HEK293 (cell line): ENCODE measurements around the gene PELI3.

Experiments used
- CTCF ChIA-PET: fragments of 350-600 bp; formaldehyde crosslinking; extraction: SDS; loops from one replicate; lab custom pipeline; 2021; ENCODE audit warnings: antibody characterized with exemption; lab: Yijun Ruan, JAX
- POLR2A ChIA-PET: fragments of 300-600 bp; formaldehyde crosslinking; extraction: SDS; loops from one replicate; lab custom pipeline; 2020; ENCODE audit warnings: antibody characterized with exemption, inconsistent platforms; lab: Yijun Ruan, JAX
- H3K27ac ChIP-seq: fragments of 200-500 bp; sonication (Bioruptor generic); 2 replicates; pipeline ENCODE4 v1.5.1; 2014; ENCODE audit warnings: low read depth, low read length, control low read depth, inconsistent platforms; ENCODE audit errors: extremely low read depth
- H3K36me3 ChIP-seq, 2 experiments: fragments of 200-500 bp in 1 of 2; sonication (Bioruptor generic) in 1 of 2; 1 replicate in 1 of 2; 2 replicates in 1 of 2; pipeline ENCODE4 v1.5.1; 2014 to 2017; ENCODE audit warnings: inconsistent platforms in 2 of 2, low read length in 2 of 2; ENCODE audit not compliant: control insufficient read depth in 2 of 2, insufficient read depth in 1 of 2
- H3K4me1 ChIP-seq: fragments of 200-500 bp; sonication (Bioruptor generic); 2 replicates; pipeline ENCODE4 v1.5.1; 2014; ENCODE audit warnings: mild to moderate bottlenecking, low read length, inconsistent platforms; ENCODE audit not compliant: control insufficient read depth, insufficient read depth
- H3K4me3 ChIP-seq: 2 replicates; pipeline ENCODE4 v1.5.1; 2011; ENCODE audit warnings: low read depth, mild to moderate bottlenecking, control low read depth, low read length, moderate library complexity
- H3K9me3 ChIP-seq: fragments of 200-500 bp; sonication (Bioruptor generic); 2 replicates; pipeline ENCODE4 v1.5.1; 2014; ENCODE audit warnings: low read depth, low read length, inconsistent platforms; ENCODE audit not compliant: control insufficient read depth, insufficient read depth
- BCL6B ChIP-seq: fragments of 450-650 bp; formaldehyde crosslinking; IDR thresholded peaks from 2 replicates; pipeline ENCODE4 v1.5.1; 2017; ENCODE audit warnings: missing biosample characterization, missing genetic modification characterization
- ELK4 ChIP-seq: IDR thresholded peaks from 2 replicates; pipeline ENCODE4 v1.6.1; 2011; ENCODE audit warnings: mild to moderate bottlenecking, low read depth, low read length, borderline replicate concordance
- GFI1B ChIP-seq: fragments of 450-650 bp; formaldehyde crosslinking; IDR thresholded peaks from 2 replicates; pipeline ENCODE4 v1.5.1; 2016; ENCODE audit warnings: missing biosample characterization, missing genetic modification characterization
- HOXD13 ChIP-seq: sonication (generic); formaldehyde crosslinking; IDR thresholded peaks from 2 replicates; pipeline ENCODE4 v1.8.0; 2022; ENCODE audit warnings: missing genetic modification reagents, borderline replicate concordance
- KLF10 ChIP-seq: fragments of 450-650 bp; IDR thresholded peaks from 2 replicates; pipeline ENCODE4 v1.5.1; 2018; ENCODE audit warnings: missing biosample characterization, mild to moderate bottlenecking, missing genetic modification characterization
- KLF7 ChIP-seq: fragments of 450-650 bp; formaldehyde crosslinking; IDR thresholded peaks from 2 replicates; pipeline ENCODE4 v1.5.1; 2016; ENCODE audit warnings: missing biosample characterization, missing genetic modification characterization, borderline replicate concordance
- OSR2 ChIP-seq: fragments of 450-650 bp; formaldehyde crosslinking; IDR thresholded peaks from 2 replicates; pipeline ENCODE4 v1.5.1; 2016; ENCODE audit warnings: missing biosample characterization, missing genetic modification characterization
- SP3 ChIP-seq: fragments of 450-650 bp; formaldehyde crosslinking; IDR thresholded peaks from 2 replicates; pipeline ENCODE4 v1.5.1; 2016; ENCODE audit warnings: missing biosample characterization, missing genetic modification characterization
- ZBTB1 ChIP-seq: fragments of 450-650 bp; formaldehyde crosslinking; IDR thresholded peaks from 2 replicates; pipeline ENCODE4 v1.5.1; 2016; ENCODE audit warnings: missing biosample characterization, missing genetic modification characterization
- ZNF140 ChIP-seq: fragments of 450-650 bp; formaldehyde crosslinking; IDR thresholded peaks from 2 replicates; pipeline ENCODE4 v1.5.1; 2016; ENCODE audit warnings: missing biosample characterization, missing genetic modification characterization
- ZNF24 ChIP-seq: fragments of 450-650 bp; formaldehyde crosslinking; IDR thresholded peaks from 2 replicates; pipeline ENCODE4 v1.5.1; 2016; ENCODE audit warnings: missing biosample characterization, missing genetic modification characterization
- ZNF391 ChIP-seq: fragments of 450-650 bp; formaldehyde crosslinking; IDR thresholded peaks from 2 replicates; pipeline ENCODE4 v1.5.1; 2016; ENCODE audit warnings: low read depth, missing biosample characterization, missing genetic modification characterization, borderline replicate concordance
- ZNF596 ChIP-seq: fragments of 450-650 bp; IDR thresholded peaks from 2 replicates; pipeline ENCODE4 v1.5.0; 2018; ENCODE audit warnings: missing biosample characterization, mild to moderate bottlenecking, missing genetic modification characterization, moderate library complexity
- ZNF623 ChIP-seq: fragments of 450-650 bp; formaldehyde crosslinking; IDR thresholded peaks from 2 replicates; pipeline ENCODE4 v1.5.1; 2016; ENCODE audit warnings: missing biosample characterization, missing genetic modification characterization
- ZNF626 ChIP-seq: fragments of 450-650 bp; sonication (Bioruptor Pico); formaldehyde crosslinking; IDR thresholded peaks from 2 replicates; pipeline ENCODE4 v1.5.1; 2018; ENCODE audit warnings: missing biosample characterization, missing genetic modification characterization, inconsistent platforms
- ZNF660 ChIP-seq: fragments of 450-650 bp; IDR thresholded peaks from 2 replicates; pipeline ENCODE4 v1.5.1; 2018; ENCODE audit warnings: missing biosample characterization, mild to moderate bottlenecking, missing genetic modification characterization
- ZNF670 ChIP-seq: fragments of 450-650 bp; formaldehyde crosslinking; IDR thresholded peaks from 2 replicates; pipeline ENCODE4 v1.5.1; 2016; ENCODE audit warnings: missing biosample characterization, missing genetic modification characterization, low read depth
- ZNF701 ChIP-seq: fragments of 450-650 bp; formaldehyde crosslinking; IDR thresholded peaks from 2 replicates; pipeline ENCODE4 v1.5.1; 2016; ENCODE audit warnings: missing biosample characterization, missing genetic modification characterization
- TF ChIP-seq, protein P1 (sequence below): fragments of 450-650 bp; formaldehyde crosslinking; IDR thresholded peaks from 2 replicates; pipeline ENCODE4 v1.5.1; 2016; ENCODE audit warnings: missing biosample characterization, missing genetic modification characterization, borderline replicate concordance
- TF ChIP-seq, protein P2 (sequence below): fragments of 450-650 bp; formaldehyde crosslinking; IDR thresholded peaks from 2 replicates; pipeline ENCODE4 v1.5.1; 2016; ENCODE audit warnings: missing biosample characterization, missing genetic modification characterization
- TF ChIP-seq, protein P3 (sequence below): fragments of 450-650 bp; IDR thresholded peaks from 2 replicates; pipeline ENCODE4 v1.5.1; 2018; ENCODE audit warnings: missing biosample characterization, mild to moderate bottlenecking, missing genetic modification characterization
- TF ChIP-seq, protein P4 (sequence below): fragments of 450-650 bp; formaldehyde crosslinking; IDR thresholded peaks from 2 replicates; pipeline ENCODE4 v1.5.1; 2016; ENCODE audit warnings: missing biosample characterization, missing genetic modification characterization

The PELI3 gene

GRCh38 chr11:66454247-66454646 lies 12.5 kb upstream of the PELI3 start (continued):
- TF ChIP-seq, protein P1, sequence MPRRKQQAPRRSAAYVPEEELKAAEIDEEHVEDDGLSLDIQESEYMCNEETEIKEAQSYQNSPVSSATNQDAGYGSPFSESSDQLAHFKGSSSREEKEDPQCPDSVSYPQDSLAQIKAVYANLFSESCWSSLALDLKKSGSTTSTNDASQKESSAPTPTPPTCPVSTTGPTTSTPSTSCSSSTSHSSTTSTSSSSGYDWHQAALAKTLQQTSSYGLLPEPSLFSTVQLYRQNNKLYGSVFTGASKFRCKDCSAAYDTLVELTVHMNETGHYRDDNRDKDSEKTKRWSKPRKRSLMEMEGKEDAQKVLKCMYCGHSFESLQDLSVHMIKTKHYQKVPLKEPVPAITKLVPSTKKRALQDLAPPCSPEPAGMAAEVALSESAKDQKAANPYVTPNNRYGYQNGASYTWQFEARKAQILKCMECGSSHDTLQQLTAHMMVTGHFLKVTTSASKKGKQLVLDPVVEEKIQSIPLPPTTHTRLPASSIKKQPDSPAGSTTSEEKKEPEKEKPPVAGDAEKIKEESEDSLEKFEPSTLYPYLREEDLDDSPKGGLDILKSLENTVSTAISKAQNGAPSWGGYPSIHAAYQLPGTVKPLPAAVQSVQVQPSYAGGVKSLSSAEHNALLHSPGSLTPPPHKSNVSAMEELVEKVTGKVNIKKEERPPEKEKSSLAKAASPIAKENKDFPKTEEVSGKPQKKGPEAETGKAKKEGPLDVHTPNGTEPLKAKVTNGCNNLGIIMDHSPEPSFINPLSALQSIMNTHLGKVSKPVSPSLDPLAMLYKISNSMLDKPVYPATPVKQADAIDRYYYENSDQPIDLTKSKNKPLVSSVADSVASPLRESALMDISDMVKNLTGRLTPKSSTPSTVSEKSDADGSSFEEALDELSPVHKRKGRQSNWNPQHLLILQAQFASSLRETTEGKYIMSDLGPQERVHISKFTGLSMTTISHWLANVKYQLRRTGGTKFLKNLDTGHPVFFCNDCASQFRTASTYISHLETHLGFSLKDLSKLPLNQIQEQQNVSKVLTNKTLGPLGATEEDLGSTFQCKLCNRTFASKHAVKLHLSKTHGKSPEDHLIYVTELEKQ (tag by site-specific recombination), result no peak
- TF ChIP-seq KLF7, result no peak

DNA sequence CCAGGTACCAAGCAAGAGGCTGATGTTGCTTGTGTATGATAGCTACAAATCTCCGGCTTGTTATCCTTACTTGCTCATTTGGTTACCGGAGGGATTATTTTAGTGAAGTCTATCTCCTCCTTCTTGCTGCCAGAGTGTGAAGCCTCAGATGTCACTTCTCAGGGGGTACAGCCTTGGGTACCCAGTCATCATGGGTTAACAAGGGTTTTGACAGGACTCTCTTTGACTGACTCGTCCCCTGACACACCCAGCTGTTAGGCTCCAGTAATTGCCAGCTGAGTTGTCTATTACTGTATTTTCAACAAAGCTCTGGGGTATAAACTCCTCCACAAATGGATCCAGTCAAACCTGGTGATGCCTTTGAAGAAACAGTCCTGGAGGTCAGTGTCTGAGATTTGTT lies 11.9 kb upstream of the PELI3 start:
- Histone ChIP-seq H3K4me1 (no peaks in the 10 kb centered on the region), H3K9me3 (no peaks in the 10 kb centered on the region), H3K27ac (no peak overlapping the region), H3K36me3 (no peaks in the 10 kb centered on the region), H3K4me3 (no peak overlapping the region)
- POLR2A ChIA-PET, result no interaction called here
- CTCF ChIA-PET, result interaction anchor here (1.1 kb wide), 1 partner anchor 16 kb away, joined by 3 read pairs; the partner anchor contains the start of gene MRPL11
- no peak for TF ChIP-seq ZNF596 (tag by site-specific recombination)
- no peak for TF ChIP-seq ZNF660 (tag by site-specific recombination)
- no peak for TF ChIP-seq ZNF626 (tag by site-specific recombination)
- no peak for TF ChIP-seq GFI1B (tag by site-specific recombination)
- no peak for TF ChIP-seq ZNF623 (tag by site-specific recombination)
- no peak for TF ChIP-seq ZNF391 (tag by site-specific recombination)

DNA sequence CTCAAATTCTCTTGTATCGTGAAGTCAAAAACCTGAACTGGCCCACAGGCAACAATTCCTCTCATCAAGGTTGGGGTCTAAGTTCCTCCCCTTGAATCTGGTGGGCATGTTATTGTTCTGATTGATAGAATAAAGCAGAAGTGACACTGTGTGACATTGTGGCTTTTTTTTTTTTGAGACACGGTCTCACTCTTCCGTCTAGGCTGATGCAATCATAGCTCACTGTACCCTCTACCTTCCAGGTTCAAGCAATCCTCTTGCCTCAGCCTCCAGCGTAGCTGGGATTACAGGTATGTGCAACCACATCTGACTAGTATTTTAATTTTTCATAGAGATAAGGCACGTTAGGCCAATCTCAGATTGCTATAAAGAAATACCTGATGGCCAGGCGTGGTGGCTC lies 8.9 kb upstream of the PELI3 start:
- no peak overlapping the region for H3K4me3 ChIP-seq
- H3K27ac ChIP-seq, result no peak overlapping the region
- no peaks in the 10 kb centered on the region for H3K4me1 ChIP-seq
- H3K9me3 ChIP-seq, result no peaks in the 10 kb centered on the region
- ChIA-PET POLR2A (interaction anchor here (1.7 kb wide), 1 partner anchor 9 kb away, joined by 4 read pairs; the partner anchor contains the start of gene PELI3), CTCF (interaction anchor here (1.4 kb wide), 1 partner anchor 28 kb away, joined by 3 read pairs; no protein-coding TSS in a partner anchor)
- TF ChIP-seq BCL6B (tag by site-specific recombination), result no peak
- TF ChIP-seq, protein P2, sequence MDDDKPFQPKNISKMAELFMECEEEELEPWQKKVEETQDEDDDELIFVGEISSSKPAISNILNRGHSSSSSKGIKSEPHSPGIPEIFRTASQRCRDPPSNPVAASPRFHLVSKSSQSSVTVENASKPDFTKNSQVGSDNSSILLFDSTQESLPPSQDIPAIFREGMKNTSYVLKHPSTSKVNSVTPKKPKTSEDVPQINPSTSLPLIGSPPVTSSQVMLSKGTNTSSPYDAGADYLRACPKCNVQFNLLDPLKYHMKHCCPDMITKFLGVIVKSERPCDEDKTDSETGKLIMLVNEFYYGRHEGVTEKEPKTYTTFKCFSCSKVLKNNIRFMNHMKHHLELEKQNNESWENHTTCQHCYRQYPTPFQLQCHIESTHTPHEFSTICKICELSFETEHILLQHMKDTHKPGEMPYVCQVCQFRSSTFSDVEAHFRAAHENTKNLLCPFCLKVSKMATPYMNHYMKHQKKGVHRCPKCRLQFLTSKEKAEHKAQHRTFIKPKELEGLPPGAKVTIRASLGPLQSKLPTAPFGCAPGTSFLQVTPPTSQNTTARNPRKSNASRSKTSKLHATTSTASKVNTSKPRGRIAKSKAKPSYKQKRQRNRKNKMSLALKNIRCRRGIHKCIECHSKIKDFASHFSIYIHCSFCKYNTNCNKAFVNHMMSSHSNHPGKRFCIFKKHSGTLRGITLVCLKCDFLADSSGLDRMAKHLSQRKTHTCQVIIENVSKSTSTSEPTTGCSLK (tag by site-specific recombination), result no peak
- TF ChIP-seq OSR2, result no peak
- TF ChIP-seq, protein P3, sequence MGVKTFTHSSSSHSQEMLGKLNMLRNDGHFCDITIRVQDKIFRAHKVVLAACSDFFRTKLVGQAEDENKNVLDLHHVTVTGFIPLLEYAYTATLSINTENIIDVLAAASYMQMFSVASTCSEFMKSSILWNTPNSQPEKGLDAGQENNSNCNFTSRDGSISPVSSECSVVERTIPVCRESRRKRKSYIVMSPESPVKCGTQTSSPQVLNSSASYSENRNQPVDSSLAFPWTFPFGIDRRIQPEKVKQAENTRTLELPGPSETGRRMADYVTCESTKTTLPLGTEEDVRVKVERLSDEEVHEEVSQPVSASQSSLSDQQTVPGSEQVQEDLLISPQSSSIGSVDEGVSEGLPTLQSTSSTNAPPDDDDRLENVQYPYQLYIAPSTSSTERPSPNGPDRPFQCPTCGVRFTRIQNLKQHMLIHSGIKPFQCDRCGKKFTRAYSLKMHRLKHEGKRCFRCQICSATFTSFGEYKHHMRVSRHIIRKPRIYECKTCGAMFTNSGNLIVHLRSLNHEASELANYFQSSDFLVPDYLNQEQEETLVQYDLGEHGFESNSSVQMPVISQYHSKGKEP (tag by site-specific recombination), result no peak
- TF ChIP-seq ELK4, result no peak
- no peak for TF ChIP-seq ZNF670 (tag by site-specific recombination)
- no peak for TF ChIP-seq ZNF140
- no peak for TF ChIP-seq ZNF24 (tag by site-specific recombination)
- TF ChIP-seq, protein P4, sequence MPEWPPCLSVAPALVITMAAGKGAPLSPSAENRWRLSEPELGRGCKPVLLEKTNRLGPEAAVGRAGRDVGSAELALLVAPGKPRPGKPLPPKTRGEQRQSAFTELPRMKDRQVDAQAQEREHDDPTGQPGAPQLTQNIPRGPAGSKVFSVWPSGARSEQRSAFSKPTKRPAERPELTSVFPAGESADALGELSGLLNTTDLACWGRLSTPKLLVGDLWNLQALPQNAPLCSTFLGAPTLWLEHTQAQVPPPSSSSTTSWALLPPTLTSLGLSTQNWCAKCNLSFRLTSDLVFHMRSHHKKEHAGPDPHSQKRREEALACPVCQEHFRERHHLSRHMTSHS (tag by site-specific recombination), result no peak
- no peak for TF ChIP-seq HOXD13 (CRISPR knock-in tag)
- no peak for TF ChIP-seq KLF10 (tag by site-specific recombination)
- TF ChIP-seq SP3 (tag by site-specific recombination), result no peak
- TF ChIP-seq ZNF701, result no peak
- no peak for TF ChIP-seq ZBTB1 (tag by site-specific recombination)
- no peaks in the 10 kb centered on the region for H3K36me3 ChIP-seq
